ENCODE results near the gene PDE10A.
"Not testable (repeated sequence)": the region's sequence is repeated elsewhere in the genome, so short reads cannot be mapped to it uniquely, and the experiment has no call there.

Gene PDE10A

DNA sequence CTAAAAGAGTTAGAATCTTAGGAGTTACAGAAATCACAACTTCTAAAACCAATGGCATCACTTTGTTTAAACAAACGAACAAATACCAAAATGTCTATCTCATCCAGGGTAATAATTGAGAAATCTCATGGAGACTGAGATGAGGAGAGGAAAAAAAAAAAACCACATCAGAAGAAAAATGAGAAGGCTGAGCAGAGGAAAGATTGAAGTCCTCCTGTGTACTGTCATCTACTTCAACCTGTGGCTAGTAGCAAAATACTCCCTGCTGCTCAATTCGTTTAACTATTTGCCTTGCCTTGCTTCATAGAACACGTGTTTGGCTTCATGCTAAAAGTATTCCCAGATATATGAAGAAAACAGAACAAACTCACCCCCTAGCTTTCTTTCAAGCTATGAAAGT lies 143.7 kb downstream of the PDE10A start:
- no peak for DNase-seq

DNA sequence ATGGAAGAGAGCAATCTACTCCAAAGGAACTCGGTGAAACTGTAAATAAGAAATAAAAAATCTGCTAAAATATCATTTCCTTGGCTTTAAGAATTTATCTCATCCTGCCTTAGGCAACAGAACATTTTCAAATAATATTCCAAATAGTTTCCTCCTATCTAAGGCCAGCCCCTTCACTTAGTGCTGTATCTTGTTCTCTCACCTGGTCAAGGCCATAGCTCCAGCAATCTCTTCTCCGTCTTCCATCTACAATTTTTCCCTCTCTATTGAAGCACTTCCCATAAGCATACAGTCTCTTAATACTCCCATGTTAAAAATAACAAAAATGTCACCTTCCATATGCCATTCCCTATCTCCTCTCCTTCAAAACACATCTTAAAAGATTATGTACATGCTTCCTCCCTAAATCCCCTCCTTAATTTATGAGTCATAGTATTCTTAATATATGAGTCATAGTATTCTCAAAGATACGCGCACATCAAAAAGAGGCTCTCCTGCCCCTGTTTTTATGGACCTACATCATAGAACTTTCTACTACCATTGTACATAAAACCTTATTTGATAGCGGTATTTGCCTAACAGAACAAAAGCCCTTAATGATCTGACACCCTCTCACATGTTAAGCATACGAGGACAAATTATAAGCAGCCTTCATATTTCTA lies 146.9 kb downstream of the PDE10A start:
- DNase-seq = no peak

DNA sequence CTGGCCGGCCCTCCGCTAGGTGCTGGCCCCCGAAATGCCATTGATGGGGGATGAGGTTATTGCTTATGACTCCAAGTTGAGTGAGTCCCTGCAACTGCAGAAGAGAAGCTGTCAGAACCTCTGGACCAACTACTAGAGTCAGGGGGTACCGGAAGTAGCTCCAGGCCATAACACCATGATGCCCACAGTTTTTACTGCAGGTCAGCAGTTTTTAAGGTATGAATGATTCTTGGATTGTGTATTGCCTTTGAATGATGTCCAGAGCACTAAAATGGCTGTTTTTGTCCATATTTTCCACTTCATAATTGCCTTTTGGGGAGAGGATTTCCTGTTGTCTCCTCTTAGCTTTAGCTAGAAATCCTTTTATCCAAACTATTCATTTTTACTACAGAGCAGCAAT lies 148.4 kb downstream of the PDE10A start:
- DNase-seq = no peak

DNA sequence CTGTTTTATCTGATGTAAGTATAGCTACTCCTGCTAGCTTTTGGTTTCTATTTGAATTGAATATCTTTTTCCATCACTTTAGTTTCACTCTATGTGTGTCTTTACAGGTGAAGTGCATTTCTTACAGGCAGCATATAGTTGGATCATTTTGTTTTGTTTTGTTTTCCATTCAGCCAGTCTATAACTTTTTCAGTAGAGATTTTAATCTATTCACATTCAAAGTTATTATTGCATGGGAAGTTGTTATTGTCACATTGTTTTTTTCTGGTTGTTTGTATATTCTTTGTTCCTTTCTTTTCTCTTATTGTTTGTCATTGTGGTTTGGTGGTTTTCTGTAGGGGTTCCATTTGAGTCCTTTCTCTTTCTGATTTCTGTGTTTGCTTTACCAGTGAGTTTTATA lies 151.2 kb downstream of the PDE10A start:
- no peak for DNase-seq

DNA sequence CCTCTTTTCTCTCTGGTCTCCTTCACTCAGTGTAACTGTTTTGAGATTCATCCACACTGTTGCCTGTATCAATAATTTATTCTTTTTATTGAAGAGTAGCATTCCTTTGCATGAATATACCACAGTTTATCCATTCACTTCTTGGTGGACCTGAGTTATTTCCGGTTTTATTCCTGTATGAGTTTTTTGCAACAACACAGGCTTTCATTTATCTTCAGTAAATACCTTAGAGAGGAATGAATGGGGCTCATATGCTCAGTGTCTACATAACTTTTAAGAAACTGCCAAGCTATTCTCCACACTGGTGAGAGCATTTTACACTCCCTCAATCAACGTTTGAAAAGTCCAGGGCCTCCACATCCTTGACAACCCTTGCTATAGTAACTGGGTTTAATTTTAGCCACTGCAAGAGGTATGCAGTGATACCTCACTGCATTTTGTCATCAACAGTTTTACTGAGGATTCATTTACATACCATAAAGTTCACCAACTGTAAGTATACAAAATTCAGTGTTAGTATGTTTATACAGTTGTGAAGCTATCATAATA lies 154.6 kb downstream of the PDE10A start:
- no peak for DNase-seq

DNA sequence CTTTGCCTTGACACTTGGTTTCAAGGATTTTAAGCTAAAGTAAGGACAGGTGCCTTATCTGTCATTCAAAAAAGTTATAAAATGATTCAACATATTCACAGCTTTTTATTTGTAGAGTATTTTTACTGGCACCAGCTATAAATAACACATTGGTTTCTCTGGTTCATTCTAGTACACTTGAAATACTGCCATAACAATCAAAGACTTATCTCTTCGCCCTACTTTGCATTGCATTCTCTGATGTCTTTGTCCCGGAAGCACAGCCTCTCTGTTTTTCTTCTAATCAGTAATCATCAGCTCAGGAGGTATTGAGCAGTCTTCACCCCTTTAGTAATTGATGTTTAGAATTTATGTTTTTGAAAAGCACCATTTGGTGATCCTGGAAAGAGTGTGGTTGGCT lies 156.4 kb downstream of the PDE10A start:
- DNase-seq = no peak

DNA sequence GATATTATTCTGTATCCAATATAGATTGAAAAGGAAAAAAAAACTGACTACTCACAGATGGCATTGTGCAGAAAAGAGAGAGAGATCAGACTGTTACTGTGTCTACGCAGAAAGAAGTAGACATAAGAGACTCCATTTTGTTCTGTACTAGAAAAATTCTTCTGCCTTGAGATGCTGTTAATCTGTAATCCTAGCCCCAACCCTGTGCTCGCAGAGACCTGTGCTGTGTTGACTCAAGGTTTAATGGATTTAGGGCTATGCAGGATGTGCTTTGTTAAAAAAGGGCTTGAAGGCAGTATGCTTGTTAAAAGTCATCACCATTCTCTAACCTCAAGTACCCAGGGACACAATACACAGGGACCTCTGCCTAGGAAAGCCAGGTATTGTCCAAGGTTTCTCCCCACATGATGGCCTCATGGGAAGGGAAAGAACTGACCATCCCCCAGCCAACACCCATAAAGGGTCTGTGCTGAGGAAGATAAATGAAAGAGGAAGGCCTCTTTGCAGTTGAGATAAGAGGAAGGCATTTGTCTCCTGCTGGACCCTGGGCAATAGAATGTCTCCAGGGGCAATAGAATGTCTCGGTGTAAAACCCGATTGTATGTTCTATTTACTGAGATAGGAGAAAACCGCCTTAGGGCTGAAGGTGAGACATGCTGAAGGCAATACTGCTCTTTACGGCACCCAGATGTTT lies 162.7 kb downstream of the PDE10A start:
- DNase-seq = not testable (repeated sequence)

DNA sequence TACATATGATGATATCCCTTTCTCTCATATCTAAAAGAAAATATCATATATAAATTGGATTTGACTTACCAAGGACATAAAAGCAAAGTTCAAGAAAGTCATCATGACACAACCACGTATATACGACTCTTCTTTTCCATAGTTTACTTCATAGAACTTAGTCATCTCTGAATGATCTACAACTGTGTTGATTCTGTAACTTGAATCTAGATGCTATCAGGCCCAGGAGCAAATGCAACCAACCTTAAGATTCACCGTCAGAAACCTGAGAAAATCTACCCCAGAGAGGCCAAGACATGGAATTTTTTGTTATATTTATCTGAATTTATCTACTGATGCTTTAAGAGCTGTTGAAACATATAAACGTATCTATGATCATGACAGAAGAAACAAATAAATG lies 165.6 kb downstream of the PDE10A start:
- no peak for DNase-seq

DNA sequence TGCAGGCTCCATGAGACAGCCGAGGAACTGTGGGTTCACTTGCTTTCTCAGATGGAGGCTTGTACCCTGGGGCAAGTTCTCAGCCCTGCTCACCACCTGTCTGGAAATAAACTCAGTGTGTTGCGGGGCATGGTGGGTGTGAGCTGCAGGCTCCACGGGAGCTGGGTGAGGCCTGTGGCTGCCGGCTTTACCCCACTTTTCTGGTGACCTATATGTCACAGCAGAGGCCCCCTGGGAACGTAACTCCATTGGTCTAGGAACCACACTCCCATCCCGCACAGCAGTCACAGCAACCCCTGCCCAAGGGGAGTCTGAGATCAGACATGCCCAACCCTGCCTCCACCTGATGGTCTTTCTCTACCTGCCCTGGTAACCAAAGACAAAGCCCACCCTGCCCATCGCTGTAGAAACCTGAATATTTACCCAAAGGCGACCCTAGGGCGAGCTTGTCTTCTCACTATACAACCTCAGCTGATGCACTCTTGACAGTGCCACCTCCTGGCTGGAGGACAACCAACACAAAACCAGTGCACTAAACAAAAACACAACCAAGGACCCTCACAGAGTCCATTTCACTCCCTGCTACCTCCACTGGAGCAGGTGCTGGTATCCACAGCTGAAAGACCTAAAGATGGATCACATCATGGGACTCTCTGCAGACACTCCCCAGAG lies 174.3 kb downstream of the PDE10A start:
- no peak for DNase-seq

DNA sequence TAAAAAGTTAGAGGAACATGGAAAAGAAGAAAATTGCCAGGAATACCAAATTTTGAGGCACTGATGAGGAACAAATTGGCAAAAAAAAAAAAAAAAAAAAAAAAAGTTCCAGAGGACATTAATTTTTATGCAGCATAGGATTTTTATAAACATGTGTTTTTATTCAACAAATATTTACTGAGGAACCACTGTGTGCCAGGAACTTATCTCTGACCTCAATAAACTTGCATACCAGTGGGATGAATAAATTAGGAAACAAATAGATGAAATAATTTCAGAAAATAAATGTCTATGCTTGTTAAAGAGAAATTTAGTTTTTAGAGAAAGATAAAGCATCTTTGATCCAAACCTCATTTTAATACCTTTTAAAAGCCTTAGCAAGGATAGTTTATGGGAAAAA lies 175.1 kb downstream of the PDE10A start:
- no peak for DNase-seq

DNA sequence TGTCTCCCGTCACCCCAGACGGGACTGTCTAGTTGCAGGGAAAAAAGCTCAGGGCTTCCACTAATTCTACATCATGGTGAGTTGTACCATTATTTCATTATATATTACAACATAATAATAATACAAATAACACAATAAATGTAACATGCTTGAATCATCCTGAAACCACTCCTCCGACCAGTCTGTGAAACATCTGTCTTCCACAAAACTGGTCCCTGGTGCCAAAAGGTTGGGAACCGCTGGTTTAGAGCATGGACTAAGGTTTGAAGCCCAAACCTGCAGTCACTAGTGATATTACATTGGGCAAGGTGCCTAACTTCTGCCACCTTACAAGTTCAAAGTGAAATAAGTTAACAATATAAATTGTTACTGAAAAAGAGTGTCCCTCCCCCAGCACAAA lies 175.7 kb downstream of the PDE10A start:
- DNase-seq = no peak

DNA sequence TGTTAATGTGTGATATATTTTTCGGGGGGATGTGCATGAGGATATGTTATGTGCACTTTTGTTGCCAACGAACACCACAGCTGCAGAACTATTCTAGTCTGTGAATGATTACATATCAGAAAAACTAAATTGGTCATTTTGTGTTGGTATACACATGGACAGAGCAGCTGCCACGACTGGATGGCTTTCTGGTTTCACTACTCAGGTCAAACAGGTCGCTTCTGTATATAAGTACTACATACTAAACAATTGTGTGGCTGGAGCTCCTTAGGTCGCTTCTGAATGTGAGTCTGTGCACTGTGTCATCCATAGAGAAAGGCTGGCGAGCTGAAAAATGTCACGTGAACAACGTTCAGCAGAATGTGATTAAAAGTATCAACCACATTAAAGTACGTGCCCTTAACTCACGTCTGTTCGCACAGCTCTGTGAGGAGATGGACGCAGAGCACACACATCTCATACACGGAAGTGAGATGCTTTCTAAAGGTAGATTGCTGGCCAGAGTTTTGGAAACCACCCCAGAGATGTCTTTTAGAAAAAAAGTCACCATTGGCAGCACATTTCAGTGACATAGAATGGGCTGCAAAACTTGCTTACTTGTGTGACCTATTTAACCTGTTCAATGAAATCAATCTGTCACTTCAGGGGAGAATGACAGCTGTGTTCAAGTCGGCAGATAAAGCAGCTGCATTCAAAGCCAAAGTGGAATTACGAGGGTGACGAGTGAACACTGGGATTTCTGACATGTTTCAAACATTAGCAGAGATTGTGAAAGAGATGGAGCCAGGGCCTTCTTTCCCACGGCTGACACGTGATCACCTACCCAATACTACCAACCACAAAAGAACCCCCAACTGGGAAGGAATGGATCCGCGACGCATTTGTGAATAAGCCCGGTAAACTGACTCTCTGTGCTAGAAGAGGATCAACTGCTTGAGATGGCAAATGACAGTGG lies 176.6 kb downstream of the PDE10A start:
- DNase-seq = no peak

DNA sequence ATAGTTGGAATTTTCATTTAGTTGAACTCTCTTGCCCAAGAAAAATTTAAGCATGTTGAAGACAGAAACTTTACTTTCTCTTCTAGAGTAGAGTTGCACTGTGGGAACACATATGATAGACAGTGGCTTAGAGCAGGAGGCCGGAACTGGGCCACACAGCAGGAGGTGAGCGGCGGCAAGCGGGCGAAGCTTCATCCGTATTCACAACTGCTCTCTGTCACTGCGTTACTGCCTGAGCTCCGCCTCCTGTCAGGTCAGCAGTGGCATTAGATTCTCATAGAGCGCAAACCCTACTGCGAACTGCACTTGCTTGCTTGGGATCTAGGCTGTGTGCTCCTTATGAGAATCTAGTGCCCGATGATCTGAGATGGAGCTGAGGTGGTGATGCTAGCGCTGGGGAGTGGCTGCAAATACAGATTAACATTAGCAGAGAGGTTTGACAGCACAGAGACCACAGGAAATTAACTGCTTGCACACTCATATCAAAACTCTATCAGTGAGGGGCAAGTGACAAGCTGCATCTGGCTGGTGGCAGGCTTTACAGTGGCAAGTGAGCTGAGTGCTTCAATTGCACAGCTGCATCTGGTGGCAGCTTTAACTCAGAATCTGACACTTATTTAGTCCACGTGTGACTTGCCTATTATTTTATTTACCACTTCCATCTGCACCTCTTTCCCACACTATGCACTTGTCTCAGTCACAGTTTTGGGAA lies 178.7 kb downstream of the PDE10A start:
- DNase-seq = no peak

DNA sequence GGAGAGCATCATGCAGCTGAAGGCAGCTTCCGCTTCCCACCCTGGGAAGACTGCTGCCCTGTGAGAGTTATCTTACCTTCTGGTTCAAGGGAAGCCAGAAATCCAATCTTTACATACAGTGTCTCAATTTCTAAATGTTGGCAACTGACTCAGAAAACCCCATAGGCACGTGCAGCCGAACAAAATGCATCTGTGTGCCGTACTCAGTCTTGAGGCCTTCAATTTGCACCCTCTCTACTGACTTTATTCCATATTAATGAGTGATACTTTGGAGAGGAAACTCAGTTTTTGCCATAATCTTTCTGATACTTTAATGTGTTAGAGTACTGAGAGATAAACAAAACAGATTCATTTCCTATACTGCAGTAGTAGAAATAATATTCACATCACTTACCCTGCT lies 181.1 kb downstream of the PDE10A start:
- DNase-seq = no peak

DNA sequence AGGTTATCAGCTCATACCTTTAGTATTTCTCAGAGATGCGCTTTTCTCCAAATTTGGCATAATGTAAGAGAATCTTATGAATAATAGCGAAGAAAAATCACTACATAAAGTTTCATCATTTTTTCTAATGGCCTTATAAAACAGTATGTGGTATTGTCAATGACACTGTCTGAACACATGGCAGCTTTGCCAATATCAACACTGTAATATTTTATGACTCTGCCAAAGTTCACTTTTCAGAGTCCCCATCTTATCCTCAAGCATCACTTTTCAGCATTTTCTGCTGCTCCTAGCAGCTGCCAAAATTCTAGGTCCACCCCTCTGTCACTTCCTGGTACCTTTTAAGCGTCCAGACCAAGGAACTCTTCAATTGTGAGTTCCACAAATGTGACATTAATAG lies 182.1 kb downstream of the PDE10A start:
- DNase-seq = no peak

DNA sequence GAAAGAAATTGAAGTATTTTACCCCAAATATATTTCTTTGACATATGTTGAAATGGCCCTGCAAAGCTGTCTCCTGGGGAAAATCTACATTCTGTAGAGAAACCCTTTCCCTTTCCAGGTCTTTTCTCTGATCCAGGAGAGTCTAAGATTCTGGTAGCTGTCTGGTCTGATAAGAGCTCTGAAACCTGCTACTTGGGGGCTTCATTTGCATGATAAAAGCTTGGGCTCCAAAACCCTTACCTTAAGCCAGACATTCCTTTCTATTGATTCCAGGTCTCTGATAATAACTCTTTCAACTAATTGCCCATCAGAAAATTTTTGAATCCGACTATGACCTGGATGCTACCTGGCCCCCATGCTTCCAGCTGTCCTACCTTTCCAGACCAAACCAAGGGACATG lies 184.5 kb downstream of the PDE10A start:
- no peak for DNase-seq

DNA sequence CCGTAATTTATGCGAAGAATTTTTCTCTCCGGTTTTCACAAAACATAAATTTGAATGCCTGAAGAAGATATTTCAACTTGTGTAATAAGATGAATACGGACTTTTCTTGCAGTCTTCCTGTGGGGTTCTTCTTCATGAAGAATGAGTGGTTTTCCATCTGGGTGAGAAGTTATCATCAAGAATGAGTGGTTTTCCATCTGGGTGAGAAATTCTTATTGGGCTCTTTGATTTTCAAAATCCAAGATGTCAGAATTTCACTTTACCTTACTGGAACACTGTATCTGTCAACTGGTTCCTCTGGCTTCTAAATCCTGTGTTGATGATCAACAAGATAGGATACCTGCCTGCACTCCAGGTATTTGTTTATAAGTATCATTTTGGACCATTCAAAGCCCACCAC lies 193.6 kb downstream of the PDE10A start:
- no peak for DNase-seq

DNA sequence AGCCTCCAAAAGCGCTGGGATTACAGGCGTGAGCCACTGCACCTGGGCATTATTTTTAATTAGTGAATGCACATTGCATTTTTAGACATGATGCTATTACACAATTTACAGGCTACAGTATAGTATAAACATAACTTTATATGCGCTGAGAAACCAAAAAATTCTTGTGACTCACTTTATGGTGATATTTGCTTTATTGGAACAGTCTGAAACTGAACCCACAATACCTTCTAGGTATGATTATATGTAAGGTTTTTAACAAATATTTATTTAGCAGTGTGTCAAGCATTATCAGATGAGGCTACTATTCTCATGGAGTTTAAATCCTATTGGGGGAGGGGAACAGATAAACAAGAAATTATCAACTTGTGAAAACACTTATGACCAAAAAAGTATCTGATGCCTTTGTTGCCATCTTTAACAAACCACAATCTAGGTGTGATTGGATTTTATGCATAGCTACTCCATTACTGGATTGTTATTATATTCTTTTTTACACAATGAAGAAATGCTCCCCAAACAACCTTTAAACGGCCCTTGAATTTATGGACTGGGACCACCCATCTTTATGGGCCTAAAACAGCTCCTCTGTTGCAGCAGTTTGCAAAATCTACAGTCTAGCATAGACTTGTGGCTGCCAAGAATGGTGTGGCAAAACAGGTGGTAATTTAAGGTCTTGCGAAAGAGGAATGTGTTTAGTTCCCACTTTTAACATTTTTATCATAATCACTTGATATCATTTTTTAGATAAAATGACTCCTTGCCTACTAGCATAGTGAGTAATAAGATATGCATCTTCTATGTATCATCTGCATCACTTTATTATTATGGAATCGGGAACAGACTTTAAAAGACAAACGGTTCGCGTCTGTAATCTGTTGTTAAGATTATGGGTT lies 194.5 kb downstream of the PDE10A start:
- DNase-seq = no peak

DNA sequence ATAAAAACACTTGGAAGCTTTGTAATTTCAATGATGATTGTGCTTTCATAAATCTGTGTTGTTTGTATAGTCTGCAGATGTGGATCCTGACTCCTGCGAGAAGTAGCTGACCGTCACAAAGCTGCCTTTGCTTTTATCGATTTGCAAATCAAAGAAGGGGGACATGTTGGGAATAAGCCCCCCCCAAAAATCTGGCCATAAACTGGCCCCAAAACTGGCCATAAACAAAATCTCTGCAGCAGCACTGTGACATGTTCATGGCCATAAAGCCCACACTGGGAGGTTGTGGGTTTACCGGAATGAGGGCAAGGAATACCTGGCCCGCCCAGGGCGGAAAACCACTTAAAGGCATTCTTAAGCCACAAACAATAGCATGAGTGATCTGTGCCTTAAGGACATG lies 199.5 kb downstream of the PDE10A start:
- not testable (repeated sequence) for DNase-seq

DNA sequence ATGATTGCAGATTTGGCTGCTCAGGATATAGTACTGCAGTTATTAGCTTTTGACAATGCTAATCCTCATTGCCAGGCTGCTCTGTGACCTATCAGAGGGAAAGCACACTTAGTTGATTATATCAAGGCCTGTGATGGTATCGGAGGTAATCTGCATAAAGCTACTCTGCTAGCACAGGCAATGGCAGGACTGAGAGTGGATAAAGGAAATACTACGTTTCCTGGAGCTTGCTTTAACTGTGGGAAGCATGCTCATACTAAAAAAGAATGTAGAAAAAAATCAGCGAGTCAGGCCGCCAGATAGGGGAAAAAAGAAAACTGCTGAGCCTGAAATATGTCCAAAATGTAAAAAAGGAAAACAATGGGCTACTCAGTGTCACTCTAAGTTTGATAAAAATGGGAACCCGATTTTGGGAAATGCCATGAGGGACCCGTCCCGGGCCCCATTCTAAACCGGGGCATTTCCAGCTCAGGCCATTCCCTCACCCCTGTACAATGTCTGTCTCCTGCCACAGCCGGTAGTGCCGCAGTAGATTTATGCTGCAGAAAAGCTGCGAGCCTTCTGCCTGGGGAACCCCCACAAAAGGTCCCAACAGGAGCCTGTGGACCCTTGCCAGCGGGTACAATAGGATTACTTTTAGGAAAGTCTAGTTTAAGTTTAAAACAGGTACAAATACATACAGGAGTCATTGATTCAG lies 203.3 kb downstream of the PDE10A start:
- not testable (repeated sequence) for DNase-seq
